ENCODE data around the gene GMPR.

The GMPR gene

DNA sequence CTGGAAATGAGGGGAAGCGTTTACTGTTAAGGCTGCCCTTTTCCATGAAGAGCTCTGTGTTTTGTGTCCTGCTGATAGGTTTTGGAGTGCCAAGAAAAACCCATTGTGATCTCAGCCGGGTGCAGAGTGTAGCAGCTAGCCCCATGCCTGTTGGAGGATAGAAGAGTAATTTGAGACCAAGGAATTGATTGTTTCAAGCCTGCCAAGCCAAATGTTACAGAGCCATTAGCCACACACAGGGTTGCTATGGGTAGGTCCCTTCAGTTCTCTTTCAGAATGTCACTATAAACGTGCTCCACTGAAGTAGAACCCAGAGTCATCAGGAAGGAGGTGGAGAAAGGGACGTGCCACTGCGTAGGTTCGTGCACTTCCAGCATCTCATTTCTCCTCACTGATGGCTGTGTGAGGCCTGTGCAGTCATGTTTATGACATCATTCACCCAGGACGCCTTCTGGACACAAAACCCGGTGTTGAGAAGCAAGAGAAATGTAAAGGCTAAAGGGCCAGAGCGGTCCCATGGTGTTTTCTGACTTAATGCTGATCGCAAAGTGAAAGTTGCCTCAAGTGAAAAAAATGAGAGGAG lies 6.6 kb downstream of the GMPR start:
- H3K9ac ChIP-seq (ENCODE audit: low read length): no peak overlapping the region
- no peak overlapping the region for H2AFZ ChIP-seq (ENCODE audit: low read depth, low read length, severe bottlenecking)
- H3K9me3 ChIP-seq (ENCODE audit: insufficient read depth, low read length): no peaks in the 10 kb centered on the region
- H3K36me3 ChIP-seq (ENCODE audit: low read length): no peaks in the 10 kb centered on the region
- H3K4me2 ChIP-seq (ENCODE audit: low read depth, low read length, poor library complexity, severe bottlenecking): no peak overlapping the region
- H3K9me2 ChIP-seq (replicated peaks; ENCODE audit: insufficient read depth, low read length): no peaks in the 10 kb centered on the region
- H3K4me3 ChIP-seq (ENCODE audit: insufficient read depth, low read length, poor library complexity, severe bottlenecking): no peak overlapping the region
- H3K27me3 ChIP-seq (ENCODE audit: low read length): no peaks in the 10 kb centered on the region
- no peaks in the 10 kb centered on the region for H4K20me1 ChIP-seq (ENCODE audit: low read depth, low read length)
- TF ChIP-seq, protein P1, sequence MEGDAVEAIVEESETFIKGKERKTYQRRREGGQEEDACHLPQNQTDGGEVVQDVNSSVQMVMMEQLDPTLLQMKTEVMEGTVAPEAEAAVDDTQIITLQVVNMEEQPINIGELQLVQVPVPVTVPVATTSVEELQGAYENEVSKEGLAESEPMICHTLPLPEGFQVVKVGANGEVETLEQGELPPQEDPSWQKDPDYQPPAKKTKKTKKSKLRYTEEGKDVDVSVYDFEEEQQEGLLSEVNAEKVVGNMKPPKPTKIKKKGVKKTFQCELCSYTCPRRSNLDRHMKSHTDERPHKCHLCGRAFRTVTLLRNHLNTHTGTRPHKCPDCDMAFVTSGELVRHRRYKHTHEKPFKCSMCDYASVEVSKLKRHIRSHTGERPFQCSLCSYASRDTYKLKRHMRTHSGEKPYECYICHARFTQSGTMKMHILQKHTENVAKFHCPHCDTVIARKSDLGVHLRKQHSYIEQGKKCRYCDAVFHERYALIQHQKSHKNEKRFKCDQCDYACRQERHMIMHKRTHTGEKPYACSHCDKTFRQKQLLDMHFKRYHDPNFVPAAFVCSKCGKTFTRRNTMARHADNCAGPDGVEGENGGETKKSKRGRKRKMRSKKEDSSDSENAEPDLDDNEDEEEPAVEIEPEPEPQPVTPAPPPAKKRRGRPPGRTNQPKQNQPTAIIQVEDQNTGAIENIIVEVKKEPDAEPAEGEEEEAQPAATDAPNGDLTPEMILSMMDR (IDR thresholded peaks at IDR 0.05; ENCODE audit: insufficient read depth, low read length, poor library complexity, severe bottlenecking): no peak
- no peak for TF ChIP-seq EZH2phosphoT487 (conservative IDR thresholded peaks at IDR 0.05; ENCODE audit: low read length)
- no peak overlapping the region for H3K27ac ChIP-seq (ENCODE audit: low read depth, low read length)
- no peaks in the 10 kb centered on the region for H3F3A ChIP-seq (ENCODE audit: insufficient read depth)
- H3K79me2 ChIP-seq (ENCODE audit: insufficient read depth, low read length): no peaks in the 10 kb centered on the region

DNA sequence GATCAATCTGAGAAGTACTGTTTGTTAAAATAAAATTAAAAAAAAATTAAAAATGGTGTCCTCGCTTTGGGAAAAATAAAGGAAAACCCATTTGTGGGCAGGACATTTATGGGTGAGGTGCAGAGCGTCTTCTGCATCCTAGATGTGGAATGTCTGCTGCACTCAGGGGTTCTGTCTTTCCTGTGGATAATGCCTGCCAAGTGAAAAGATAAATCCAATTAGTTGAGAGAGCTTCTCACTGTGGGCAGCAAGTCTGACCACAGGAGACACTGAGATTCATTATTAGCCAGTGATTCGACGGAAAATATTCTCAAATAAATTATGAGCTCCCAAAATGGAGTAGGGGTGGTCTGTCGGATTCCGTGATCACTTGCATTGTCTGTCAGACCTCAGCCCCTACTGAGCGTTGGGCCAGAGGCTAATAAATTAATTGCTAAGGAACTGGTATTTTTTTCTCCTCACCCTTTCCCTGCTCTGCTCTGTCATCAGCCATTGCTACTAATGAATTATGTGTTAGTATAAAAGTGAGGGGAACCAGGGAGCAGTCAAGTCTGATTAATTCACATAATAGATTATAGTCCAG lies 10.0 kb downstream of the GMPR start:
- Histone ChIP-seq H3K79me2 (ENCODE audit: insufficient read depth, low read length) (no peaks in the 10 kb centered on the region), H3F3A (ENCODE audit: insufficient read depth) (no peaks in the 10 kb centered on the region), H3K4me3 (ENCODE audit: insufficient read depth, low read length, poor library complexity, severe bottlenecking) (no peak overlapping the region), H3K27me3 (ENCODE audit: low read length) (0 out of 2 replicates have a peak, but pooled peaks cover 3% of the 10 kb centered on the region), H3K27ac (ENCODE audit: low read depth, low read length) (no peak overlapping the region), H3K9ac (ENCODE audit: low read length) (no peak overlapping the region), H3K9me2 (replicated peaks; ENCODE audit: insufficient read depth, low read length) (no peaks in the 10 kb centered on the region), H3K36me3 (ENCODE audit: low read length) (no peaks in the 10 kb centered on the region), H4K20me1 (ENCODE audit: low read depth, low read length) (no peaks in the 10 kb centered on the region), H3K4me2 (ENCODE audit: low read depth, low read length, poor library complexity, severe bottlenecking) (no peak overlapping the region), H3K9me3 (ENCODE audit: insufficient read depth, low read length) (no peaks in the 10 kb centered on the region), H2AFZ (ENCODE audit: low read depth, low read length, severe bottlenecking) (no peak overlapping the region)
- no peak for TF ChIP-seq EZH2phosphoT487 (conservative IDR thresholded peaks at IDR 0.05; ENCODE audit: low read length)
- TF ChIP-seq, protein P1 (IDR thresholded peaks at IDR 0.05; ENCODE audit: insufficient read depth, low read length, poor library complexity, severe bottlenecking): no peak

DNA sequence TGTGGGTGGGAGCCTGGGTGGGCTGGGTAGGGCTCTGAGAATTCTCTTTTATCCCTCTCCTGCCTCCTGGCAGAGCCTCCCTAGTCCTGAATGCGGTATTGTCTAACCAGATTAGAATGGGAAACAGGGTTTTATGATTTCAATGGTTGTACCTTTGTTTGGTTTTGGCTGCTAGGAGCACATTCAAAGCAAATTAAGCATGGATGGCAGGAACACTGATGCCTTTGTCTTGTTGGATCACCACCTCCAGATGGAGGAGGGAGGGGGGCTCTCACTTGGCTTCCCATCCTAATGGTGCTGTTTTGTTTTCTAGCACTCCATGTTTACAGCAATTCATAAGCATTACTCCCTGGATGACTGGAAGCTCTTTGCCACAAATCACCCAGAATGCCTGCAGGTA lies 11.6 kb downstream of the GMPR start:
- TF ChIP-seq EZH2phosphoT487 (conservative IDR thresholded peaks at IDR 0.05; ENCODE audit: low read length): no peak
- TF ChIP-seq, protein P1 (IDR thresholded peaks at IDR 0.05; ENCODE audit: insufficient read depth, low read length, poor library complexity, severe bottlenecking): no peak
- Histone ChIP-seq H3K9me2 (replicated peaks; ENCODE audit: insufficient read depth, low read length) (no peaks in the 10 kb centered on the region), H3K4me2 (ENCODE audit: low read depth, low read length, poor library complexity, severe bottlenecking) (no peak overlapping the region)

More for the DNA sequence above, 11.6 kb downstream of the GMPR start:
- Histone ChIP-seq H3F3A (ENCODE audit: insufficient read depth) (no peaks in the 10 kb centered on the region), H3K27me3 (ENCODE audit: low read length) (0 out of 2 replicates have a peak, but pooled peaks cover 3% of the 10 kb centered on the region), H3K27ac (ENCODE audit: low read depth, low read length) (no peak overlapping the region), H3K4me3 (ENCODE audit: insufficient read depth, low read length, poor library complexity, severe bottlenecking) (no peak overlapping the region), H2AFZ (ENCODE audit: low read depth, low read length, severe bottlenecking) (no peak overlapping the region), H3K9me3 (ENCODE audit: insufficient read depth, low read length) (no peaks in the 10 kb centered on the region), H3K79me2 (ENCODE audit: insufficient read depth, low read length) (no peaks in the 10 kb centered on the region), H4K20me1 (ENCODE audit: low read depth, low read length) (no peaks in the 10 kb centered on the region), H3K36me3 (ENCODE audit: low read length) (no peaks in the 10 kb centered on the region), H3K9ac (ENCODE audit: low read length) (no peak overlapping the region)

Data from SU-DHL-6 (cell line).